GM19099 (cell line): Measurements from ENCODE around the gene POU2AF3.

ENCODE experiments used
- POLR2A ChIP-seq: IDR thresholded peaks from 3 replicates; pipeline ENCODE4 v1.6.1; 2011; ENCODE audit warnings: low read depth; ENCODE audit not compliant: insufficient read length; ENCODE audit errors: extremely low read depth

The POU2AF3 gene

GRCh38 chr11:111298413-111299100, at the start of gene POU2AF3:
TSS of gene POU2AF3 (plus strand) at chr11:111298546. CDS start at chr11:111298582, 36 bp downstream.
- TF ChIP-seq POLR2A = no peak

DNA sequence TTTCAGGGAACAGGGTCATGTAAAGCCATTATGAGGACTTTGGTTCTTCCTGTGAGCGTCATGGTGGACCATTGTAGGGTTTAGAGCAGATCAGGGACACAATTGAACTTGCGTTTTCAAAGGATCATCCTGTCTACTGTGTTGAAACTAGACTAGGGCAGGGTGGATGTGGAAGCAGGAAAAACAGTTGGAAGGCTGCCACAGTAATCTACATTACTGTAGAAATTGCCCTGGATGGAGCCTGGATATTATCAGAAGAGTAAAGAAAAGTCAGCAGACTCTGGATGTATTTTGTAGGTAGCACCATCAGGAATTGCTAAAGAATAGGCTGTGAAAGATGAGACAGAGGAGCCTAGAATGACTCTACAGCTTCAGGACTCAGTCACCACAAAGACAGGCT, 47.4 kb upstream of the POU2AF3 start:
- no peak for TF ChIP-seq POLR2A

- TF ChIP-seq POLR2A = no peak
Observed at GRCh38 chr11:111253131-111253530, 45.2 kb upstream of the POU2AF3 start.

DNA sequence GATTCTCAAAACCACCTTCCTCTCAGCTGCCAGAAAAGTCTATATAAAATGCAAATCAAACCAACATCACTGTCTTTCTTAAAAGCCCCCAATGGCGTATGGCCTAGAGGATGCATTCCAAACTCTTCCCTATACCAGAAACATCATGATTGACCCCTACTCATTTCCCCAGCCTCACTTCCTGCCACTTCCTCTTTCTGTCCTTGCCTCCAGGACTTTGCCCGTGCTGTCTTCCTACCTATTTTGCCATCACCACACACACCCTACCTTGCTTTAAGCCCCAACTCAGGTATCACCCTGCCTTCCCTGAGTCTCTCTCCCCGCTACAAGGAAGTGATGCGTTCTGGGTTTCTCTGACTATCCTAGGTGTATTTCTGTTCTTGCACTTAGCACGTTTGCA, 44.7 kb upstream of the POU2AF3 start:
- no peak for TF ChIP-seq POLR2A

GRCh38 chr11:111258046-111258445, 40.3 kb upstream of the POU2AF3 start:
- TF ChIP-seq POLR2A = no peak

- no peak for TF ChIP-seq POLR2A
Observed at GRCh38 chr11:111259896-111260295, 38.5 kb upstream of the POU2AF3 start.

DNA sequence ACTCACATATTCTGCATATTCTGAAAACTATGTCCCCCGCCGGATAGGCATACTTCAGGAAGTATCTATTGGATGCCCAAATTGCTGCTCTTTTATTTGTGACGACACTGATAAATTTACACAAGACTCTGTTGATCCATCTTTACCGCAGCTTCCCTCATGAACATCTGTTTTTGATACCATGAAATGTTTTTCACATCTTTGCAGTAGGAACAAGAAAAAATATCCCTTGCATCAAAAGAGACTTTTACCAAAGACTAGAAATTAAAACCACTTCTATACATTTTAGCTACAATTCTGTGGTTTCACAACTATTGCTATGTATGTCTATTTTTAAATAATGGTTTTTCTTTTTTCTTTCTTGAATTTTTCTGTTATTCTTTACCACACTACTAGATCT, 37.5 kb upstream of the POU2AF3 start:
- TF ChIP-seq POLR2A = no peak

GRCh38 chr11:111264646-111265045, 33.7 kb upstream of the POU2AF3 start:
- TF ChIP-seq POLR2A = no peak

DNA sequence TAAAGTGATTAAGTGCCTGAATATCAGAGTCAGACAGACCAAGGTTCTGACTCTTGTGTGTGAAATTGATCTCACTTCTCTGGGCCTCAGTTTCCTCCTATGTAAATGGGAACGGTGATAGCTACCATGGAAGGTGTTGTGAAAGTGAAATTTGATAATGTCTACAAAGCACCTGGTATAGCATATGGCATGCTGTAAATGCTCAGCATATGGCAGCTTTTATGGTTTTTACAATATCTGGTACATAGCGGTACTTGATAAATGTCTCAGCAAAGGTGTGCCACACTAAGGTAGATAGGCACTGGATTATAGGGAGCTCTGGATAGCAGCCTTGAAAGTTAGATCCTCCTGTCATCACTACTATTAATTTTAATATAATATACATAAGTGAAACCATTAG, 32.9 kb upstream of the POU2AF3 start:
- TF ChIP-seq POLR2A = no peak

GRCh38 chr11:111269146-111269868, 29.0 kb upstream of the POU2AF3 start:
- TF ChIP-seq POLR2A = no peak

- no peak for TF ChIP-seq POLR2A
Observed at GRCh38 chr11:111272420-111272819, 25.9 kb upstream of the POU2AF3 start.

DNA sequence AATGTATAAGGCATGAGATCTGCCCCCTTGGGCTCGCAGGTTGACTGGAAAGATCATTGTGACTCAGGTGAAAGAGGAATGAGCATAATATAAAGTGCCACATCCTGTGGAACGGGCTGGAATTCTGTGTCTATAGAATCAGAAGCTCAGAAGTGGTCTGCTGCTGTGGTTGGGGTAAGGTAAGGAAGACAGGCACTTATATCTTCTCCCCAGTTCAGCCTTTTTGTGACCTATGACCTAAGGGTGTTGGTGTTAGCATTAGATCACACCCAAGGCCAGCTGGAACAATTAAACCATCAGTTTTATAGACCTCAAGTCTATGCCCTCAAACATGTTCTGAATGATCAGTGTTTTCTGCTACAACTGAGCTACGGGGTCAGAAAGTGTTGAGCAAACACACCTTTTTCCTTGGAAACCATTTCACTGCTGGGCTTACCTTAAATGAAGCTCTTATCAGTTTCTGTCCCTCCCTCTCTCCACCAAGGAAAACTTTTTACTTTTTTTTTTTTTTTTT, 15.7 kb upstream of the POU2AF3 start:
- no peak for TF ChIP-seq POLR2A

- TF ChIP-seq POLR2A = no peak
Observed at GRCh38 chr11:111283945-111284481, 14.3 kb upstream of the POU2AF3 start.

DNA sequence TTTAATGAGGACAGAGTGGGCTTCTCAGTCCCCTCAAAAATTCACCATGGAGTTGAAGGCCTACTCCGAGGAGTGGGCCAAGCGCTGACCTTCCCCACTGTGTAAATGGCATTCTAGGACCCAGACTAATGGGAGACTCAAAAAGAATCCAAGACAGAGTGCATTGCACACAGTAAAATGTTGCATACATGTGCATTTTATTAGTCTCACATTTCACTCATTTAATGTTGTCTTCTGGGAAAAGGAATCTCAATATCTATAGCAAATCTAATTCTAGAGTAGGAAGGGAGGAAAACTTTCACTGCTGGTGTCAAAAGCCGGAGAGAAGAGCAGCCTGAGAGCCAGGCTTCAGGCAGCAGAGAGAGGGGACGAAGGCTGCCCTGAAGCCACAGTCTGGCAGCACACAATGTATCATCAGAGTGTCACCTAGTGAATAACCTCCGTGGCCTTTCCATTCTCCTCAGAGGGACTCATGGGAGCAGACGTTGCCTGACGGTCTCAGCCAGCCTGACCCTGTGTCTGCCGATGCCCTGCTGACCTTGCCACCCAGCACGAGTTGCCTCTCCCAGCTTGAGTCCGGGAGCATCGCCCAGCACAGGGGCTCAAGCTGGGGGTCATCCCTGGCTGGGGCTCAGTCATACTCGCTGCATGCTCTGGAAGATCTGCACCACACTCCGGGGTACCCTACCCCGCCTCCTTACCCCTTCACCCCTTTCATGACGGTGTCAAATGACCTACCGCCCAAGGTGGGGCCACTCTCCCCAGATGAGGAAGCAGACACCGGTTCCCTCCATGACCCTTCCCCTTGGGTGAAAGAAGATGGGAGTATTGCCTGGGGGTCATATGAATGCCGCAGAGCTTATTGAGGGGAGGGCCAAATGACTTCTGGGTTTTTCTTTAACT, 12.9 kb upstream of the POU2AF3 start:
- TF ChIP-seq POLR2A = no peak

DNA sequence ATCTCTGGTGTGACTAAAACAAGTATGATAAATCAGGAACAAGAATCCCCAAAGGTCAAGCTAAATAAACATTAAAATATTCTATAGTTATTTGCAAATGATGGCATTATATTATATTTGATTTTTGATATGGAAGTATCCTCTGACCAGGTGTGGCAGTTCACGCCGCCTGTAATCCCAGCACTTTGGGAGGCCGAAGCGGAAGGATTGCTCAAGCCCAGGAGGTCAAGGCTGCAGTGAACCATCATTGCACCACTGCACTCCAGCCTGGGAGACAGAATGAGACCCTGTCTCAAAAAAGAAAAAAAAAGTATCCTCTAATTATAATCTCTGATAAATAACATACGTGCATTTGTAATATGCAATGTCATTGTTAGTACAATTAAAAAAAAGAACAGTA, 6.6 kb upstream of the POU2AF3 start:
- no peak for TF ChIP-seq POLR2A
